Esophagus muscularis mucosa (tissue), 4 donors: Measurements from ENCODE around the gene SLC33A1.

Experiments used
- EP300 ChIP-seq: sonication (generic); formaldehyde crosslinking; IDR thresholded peaks from one replicate; pipeline ENCODE4 v1.6.1; 2017; ENCODE audit warnings: antibody characterized with exemption
- POLR2AphosphoS5 ChIP-seq, 2 donors: sonication (generic); formaldehyde crosslinking; IDR thresholded peaks; one replicate each; pipeline ENCODE4 v1.6.1; 2017; ENCODE audit warnings: antibody characterized with exemption in 2 of 2
- TF ChIP-seq, protein P1 (sequence below), 3 experiments: fragments of 200-600 bp in 2 of 3; fragments of 450-650 bp in 1 of 3; sonication (generic) in 2 of 3; IDR thresholded peaks; one replicate each; pipeline ENCODE4 v1.5.1; 2017 to 2019; ENCODE audit warnings: antibody characterized with exemption in 3 of 3, mild to moderate bottlenecking in 2 of 3, moderate library complexity in 1 of 3

DNA sequence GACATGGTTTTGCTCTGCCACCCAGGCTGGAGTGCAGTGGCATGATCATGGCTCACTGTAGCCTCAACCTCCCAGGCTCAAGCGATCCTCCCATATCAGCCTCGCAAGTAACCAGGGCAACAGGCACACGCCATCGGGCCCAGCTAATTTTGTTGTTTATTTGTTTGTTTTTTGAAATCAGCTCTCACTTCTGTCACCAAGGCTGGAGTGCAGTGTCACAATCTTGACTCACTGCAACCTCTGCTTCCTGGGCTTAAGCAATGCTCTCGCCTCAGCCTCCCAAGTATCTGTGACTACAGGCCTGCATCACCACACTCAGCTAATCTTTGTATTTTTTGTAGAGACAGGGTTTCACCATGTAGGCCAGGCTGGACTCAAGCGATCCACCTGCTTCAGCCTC lies 83.1 kb downstream of the SLC33A1 start:
- no peak for TF ChIP-seq EP300
- TF ChIP-seq, protein P1, sequence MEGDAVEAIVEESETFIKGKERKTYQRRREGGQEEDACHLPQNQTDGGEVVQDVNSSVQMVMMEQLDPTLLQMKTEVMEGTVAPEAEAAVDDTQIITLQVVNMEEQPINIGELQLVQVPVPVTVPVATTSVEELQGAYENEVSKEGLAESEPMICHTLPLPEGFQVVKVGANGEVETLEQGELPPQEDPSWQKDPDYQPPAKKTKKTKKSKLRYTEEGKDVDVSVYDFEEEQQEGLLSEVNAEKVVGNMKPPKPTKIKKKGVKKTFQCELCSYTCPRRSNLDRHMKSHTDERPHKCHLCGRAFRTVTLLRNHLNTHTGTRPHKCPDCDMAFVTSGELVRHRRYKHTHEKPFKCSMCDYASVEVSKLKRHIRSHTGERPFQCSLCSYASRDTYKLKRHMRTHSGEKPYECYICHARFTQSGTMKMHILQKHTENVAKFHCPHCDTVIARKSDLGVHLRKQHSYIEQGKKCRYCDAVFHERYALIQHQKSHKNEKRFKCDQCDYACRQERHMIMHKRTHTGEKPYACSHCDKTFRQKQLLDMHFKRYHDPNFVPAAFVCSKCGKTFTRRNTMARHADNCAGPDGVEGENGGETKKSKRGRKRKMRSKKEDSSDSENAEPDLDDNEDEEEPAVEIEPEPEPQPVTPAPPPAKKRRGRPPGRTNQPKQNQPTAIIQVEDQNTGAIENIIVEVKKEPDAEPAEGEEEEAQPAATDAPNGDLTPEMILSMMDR (IDR thresholded peaks at IDR 0.05): no peak
- no peak for TF ChIP-seq POLR2AphosphoS5 (IDR thresholded peaks at IDR 0.05)
